ENCODE results near the gene UGT8.

- TF ChIP-seq CTCF (IDR thresholded peaks at IDR 0.05; ENCODE audit: low read length): no peak
- no peak for TF ChIP-seq EZH2 (IDR thresholded peaks at IDR 0.05; ENCODE audit: borderline replicate concordance, low read length)
Observed at GRCh38 chr4:114599903-114600552, 1.4 kb downstream of the UGT8 start.
